OCI-LY3 (cell line): ENCODE results near the gene SLC29A3.

ENCODE experiments used
- H2AFZ ChIP-seq: fragments of 200-600, 300-600 bp; shearing (Covaris generic); 2 replicates; pipeline ENCODE4 v1.6.0; 2014; ENCODE audit warnings: antibody characterized with exemption, low read depth, low read length
- H3K27ac ChIP-seq: fragments of 200-600, 300-600 bp; sonication (generic); 2 replicates; pipeline ENCODE4 v1.5.1; 2014; ENCODE audit warnings: mild to moderate bottlenecking, low read length, moderate library complexity, mixed read lengths
- H3K27me3 ChIP-seq: fragments of 200-600, 300-600 bp; sonication (generic); 2 replicates; pipeline ENCODE4 v1.6.1; 2014; ENCODE audit warnings: low read depth, low read length, mixed read lengths
- H3K36me3 ChIP-seq: fragments of 200-600, 300-600 bp; sonication (generic); replicated peaks from 2 replicates; pipeline ENCODE3; 2014; ENCODE audit warnings: low read depth, low read length, mixed read lengths
- H3K4me1 ChIP-seq: fragments of 300-600, 200-600 bp; sonication (generic); 2 replicates; pipeline ENCODE4 v1.6.1; 2014; ENCODE audit warnings: low read length, mixed read lengths
- H3K4me2 ChIP-seq: fragments of 200-600, 300-600 bp; sonication (generic); 2 replicates; pipeline ENCODE4 v1.6.1; 2014; ENCODE audit warnings: low read length, mixed read lengths
- H3K4me3 ChIP-seq: fragments of 300-600, 200-600 bp; sonication (generic); 2 replicates; pipeline ENCODE4 v1.5.1; 2014; ENCODE audit warnings: antibody characterized with exemption, mild to moderate bottlenecking, low read length, moderate library complexity
- H3K79me2 ChIP-seq: fragments of 300-600, 200-600 bp; shearing (Covaris generic); 2 replicates; pipeline ENCODE4 v1.6.1; 2014; ENCODE audit warnings: mild to moderate bottlenecking, low read length, mixed read lengths
- H3K9ac ChIP-seq: fragments of 300-600, 200-600 bp; shearing (Covaris generic); 2 replicates; pipeline ENCODE4 v1.6.0; 2014; ENCODE audit warnings: mild to moderate bottlenecking, low read length, moderate library complexity
- H3K9me3 ChIP-seq: fragments of 200-600, 300-600 bp; shearing (Covaris generic); 2 replicates; pipeline ENCODE4 v1.6.1; 2014; ENCODE audit warnings: low read length, mixed read lengths; ENCODE audit not compliant: insufficient read depth
- H4K20me1 ChIP-seq: fragments of 200-600, 300-600 bp; sonication (generic); 2 replicates; pipeline ENCODE4 v1.6.1; 2016; ENCODE audit warnings: low read length, mixed read lengths; ENCODE audit not compliant: insufficient read depth
- EZH2phosphoT487 ChIP-seq: fragments of 200-600 bp; shearing (Covaris generic); IDR thresholded peaks from 2 replicates; pipeline ENCODE4 v1.6.1; 2018; ENCODE audit warnings: antibody characterized with exemption, mixed run types, low read depth
- TF ChIP-seq, protein P1 (sequence below): fragments of 200-600, 300-600 bp; sonication (generic); IDR thresholded peaks from 2 replicates; pipeline ENCODE4 v1.5.1; 2014; ENCODE audit warnings: antibody characterized with exemption, low read length, low read depth

The SLC29A3 gene

DNA sequence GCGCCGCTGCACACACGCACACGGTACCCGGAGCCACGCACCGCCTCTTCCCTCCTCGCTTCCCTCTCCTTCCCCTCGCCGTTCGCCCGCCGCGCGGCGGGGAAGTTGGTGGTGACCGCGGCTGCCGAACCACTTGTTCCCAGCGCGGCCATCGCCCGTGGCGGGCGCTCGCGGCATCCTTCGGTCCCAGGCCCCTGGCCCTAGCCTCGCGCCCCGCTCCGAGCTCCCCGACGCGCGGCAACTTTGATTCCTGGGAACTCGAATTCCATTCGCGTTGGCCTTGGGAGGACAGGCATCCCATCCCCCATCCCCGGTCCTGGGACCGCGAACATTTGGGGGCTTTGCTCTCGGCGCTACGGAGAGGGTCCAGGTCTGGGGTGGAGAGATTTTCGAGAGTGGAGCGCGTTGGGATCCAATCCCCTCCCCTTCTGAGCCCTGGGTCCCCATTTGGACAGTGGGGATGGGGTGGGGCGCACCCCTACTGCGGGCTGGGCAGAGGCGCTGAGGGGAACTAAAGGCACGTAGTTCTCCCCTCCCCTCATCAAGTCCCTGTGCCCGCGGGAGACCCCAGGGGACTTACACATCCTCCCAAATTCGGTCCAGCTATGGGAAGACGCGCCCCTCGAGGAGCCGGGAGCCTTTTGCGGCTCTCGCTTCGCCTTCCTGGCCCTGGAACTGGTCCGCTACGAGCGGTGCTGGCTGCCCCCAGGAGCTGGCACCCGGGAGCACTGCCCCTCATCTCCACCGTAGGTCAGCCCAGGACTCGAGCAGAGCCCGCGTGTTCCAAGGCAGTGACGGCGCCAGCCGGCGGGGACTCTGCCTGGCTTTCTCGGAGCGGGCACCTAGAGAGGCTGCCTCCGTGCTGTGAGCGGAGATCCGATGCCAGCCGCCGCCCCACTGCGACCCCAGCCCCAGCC is 78.5 kb downstream of the SLC29A3 start:
- no peak for TF ChIP-seq EZH2phosphoT487
- TF ChIP-seq, protein P1, sequence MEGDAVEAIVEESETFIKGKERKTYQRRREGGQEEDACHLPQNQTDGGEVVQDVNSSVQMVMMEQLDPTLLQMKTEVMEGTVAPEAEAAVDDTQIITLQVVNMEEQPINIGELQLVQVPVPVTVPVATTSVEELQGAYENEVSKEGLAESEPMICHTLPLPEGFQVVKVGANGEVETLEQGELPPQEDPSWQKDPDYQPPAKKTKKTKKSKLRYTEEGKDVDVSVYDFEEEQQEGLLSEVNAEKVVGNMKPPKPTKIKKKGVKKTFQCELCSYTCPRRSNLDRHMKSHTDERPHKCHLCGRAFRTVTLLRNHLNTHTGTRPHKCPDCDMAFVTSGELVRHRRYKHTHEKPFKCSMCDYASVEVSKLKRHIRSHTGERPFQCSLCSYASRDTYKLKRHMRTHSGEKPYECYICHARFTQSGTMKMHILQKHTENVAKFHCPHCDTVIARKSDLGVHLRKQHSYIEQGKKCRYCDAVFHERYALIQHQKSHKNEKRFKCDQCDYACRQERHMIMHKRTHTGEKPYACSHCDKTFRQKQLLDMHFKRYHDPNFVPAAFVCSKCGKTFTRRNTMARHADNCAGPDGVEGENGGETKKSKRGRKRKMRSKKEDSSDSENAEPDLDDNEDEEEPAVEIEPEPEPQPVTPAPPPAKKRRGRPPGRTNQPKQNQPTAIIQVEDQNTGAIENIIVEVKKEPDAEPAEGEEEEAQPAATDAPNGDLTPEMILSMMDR, result no peak
- H3K9me3 ChIP-seq, result no peaks in the 10 kb centered on the region
- H2AFZ ChIP-seq, result no peak overlapping the region
- no peak overlapping the region for H3K27ac ChIP-seq
- no peaks in the 10 kb centered on the region for H4K20me1 ChIP-seq
- no peaks in the 10 kb centered on the region for H3K36me3 ChIP-seq
- H3K4me2 ChIP-seq, result no peak overlapping the region
- H3K79me2 ChIP-seq, result no peaks in the 10 kb centered on the region
- no peak overlapping the region for H3K9ac ChIP-seq
- no peak overlapping the region for H3K4me3 ChIP-seq
- no peaks in the 10 kb centered on the region for H3K4me1 ChIP-seq
- H3K27me3 ChIP-seq, result no peaks in the 10 kb centered on the region

DNA sequence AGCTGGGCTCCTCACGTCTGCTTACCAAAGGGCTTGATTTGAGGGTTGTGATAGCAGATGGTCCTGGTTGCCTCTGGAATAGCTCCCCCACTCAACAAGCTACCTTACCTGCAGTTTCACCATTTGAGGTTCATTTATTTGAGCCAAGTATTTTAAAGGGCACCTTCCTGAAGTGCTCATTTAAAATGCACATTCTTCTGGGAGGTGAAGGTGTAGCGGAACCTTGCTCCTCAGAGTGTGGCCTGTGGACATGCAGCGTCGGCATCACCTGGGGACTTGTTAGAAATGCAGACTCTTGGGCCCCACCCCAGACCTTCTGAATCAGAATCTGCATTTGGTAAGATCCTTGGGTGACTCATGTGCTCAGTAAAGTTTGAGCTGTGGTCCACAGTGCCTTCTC is 79.9 kb downstream of the SLC29A3 start:
- no peak for TF ChIP-seq EZH2phosphoT487
- TF ChIP-seq, protein P1, result no peak

DNA sequence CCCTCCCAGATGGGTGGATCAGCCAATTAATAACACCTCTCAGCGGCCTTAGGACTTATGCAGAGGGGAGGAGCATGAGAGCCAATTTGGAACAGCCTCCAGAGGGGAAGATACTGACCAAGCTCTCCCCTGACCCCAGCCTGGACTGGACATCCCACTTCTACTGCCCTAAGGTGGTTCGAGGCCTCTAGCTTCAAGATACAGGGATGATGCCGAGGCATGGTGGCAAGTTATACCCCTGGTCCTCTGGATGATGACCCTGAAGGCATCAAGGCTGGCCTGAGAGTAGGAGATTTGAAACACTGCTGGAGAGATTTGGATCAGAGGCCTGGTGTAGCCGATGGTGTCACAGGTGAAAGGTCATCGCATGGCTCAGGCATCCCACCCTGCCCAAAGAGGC is 80.9 kb downstream of the SLC29A3 start:
- Histone ChIP-seq H3K36me3 (no peaks in the 10 kb centered on the region), H3K27me3 (no peaks in the 10 kb centered on the region), H3K4me3 (no peak overlapping the region), H3K4me1 (no peaks in the 10 kb centered on the region), H3K79me2 (no peaks in the 10 kb centered on the region), H2AFZ (no peak overlapping the region), H3K27ac (no peak overlapping the region), H3K9ac (no peak overlapping the region), H3K4me2 (no peak overlapping the region), H4K20me1 (no peaks in the 10 kb centered on the region), H3K9me3 (no peaks in the 10 kb centered on the region)
- TF ChIP-seq, protein P1, result no peak
- TF ChIP-seq EZH2phosphoT487, result no peak

More for the DNA sequence above, 79.9 kb downstream of the SLC29A3 start:
- H3K36me3 ChIP-seq, result no peaks in the 10 kb centered on the region
- H4K20me1 ChIP-seq, result no peaks in the 10 kb centered on the region
- H3K9me3 ChIP-seq, result no peaks in the 10 kb centered on the region
- H3K27me3 ChIP-seq, result no peaks in the 10 kb centered on the region
- no peak overlapping the region for H3K4me3 ChIP-seq
- no peak overlapping the region for H3K4me2 ChIP-seq
- H3K79me2 ChIP-seq, result no peaks in the 10 kb centered on the region
- H2AFZ ChIP-seq, result no peak overlapping the region
- H3K4me1 ChIP-seq, result no peaks in the 10 kb centered on the region
- no peak overlapping the region for H3K9ac ChIP-seq
- H3K27ac ChIP-seq, result no peak overlapping the region

GRCh38 chr10:71401056-71401455 is 82.0 kb downstream of the SLC29A3 start:
- H3K36me3 ChIP-seq, result no peaks in the 10 kb centered on the region
- no peak overlapping the region for H3K9ac ChIP-seq
- no peaks in the 10 kb centered on the region for H3K9me3 ChIP-seq
- no peak overlapping the region for H3K4me3 ChIP-seq
- TF ChIP-seq, protein P1, result no peak
- no peak for TF ChIP-seq EZH2phosphoT487
- no peak overlapping the region for H3K4me2 ChIP-seq
- no peaks in the 10 kb centered on the region for H3K79me2 ChIP-seq
- H2AFZ ChIP-seq, result no peak overlapping the region
- no peaks in the 10 kb centered on the region for H4K20me1 ChIP-seq
- no peaks in the 10 kb centered on the region for H3K4me1 ChIP-seq
- no peak overlapping the region for H3K27ac ChIP-seq
- no peaks in the 10 kb centered on the region for H3K27me3 ChIP-seq
